Heart left ventricle (tissue), 13 donors: ENCODE results near the gene CFAP119.

Source experiments
- CTCF ChIP-seq, 12 donors: fragments of 200-600 bp; sonication (generic) in 4 of 12; IDR thresholded peaks; one replicate each; pipeline versions ENCODE4 v1.5.0 to v1.8.0; 2018 to 2022; ENCODE audit warnings: antibody characterized with exemption in 12 of 12, mild to moderate bottlenecking in 5 of 12
- POLR2A ChIP-seq, 2 donors: fragments of 450-650 bp; IDR thresholded peaks; one replicate each; pipeline ENCODE4 v1.6.1; 2017; ENCODE audit warnings: antibody characterized with exemption in 2 of 2, mild to moderate bottlenecking in 2 of 2, moderate library complexity in 2 of 2
- donor health status: ischemic (EF 13 %, LVEDD 7.1; RV severe dilation, severe dysfunction).
- donor health status: DM: no; HTN: yes; CAD: no.
- donor health status: DM: no; HTN: no; CAD: no.
- donor health status: ischemic (EF 25% LVEDD 6.9; RV normal size, moderate dysfunction).
- donor health status: ischemic (EF 25% LVEDD 5.7; RV mildly dilated, moderate dysfunction).
- donor health status: ischemic (EF 35%, LVEDD 5.7; RV mildly dilated, moderate dysfunction).
- donor health status: nonischemic (EF 11% LVEDD 7.7; RV severe dilation, severe dysfunction).
- donor health status: DM: yes; HTN: yes; CAD: no.
- donor health status: PGD.
- donor health status: ischemic (EF 29% LVEDD 5.4; RV normal size, mild dysfunction).
- donor health status: nonischemic (EF 23%, LVEDD 6.1; RV moderate dilation, normal function).

- TF ChIP-seq CTCF (IDR thresholded peaks at IDR 0.05) (no peak), POLR2A (IDR thresholded peaks at IDR 0.05) (no peak)
Measured at GRCh38 chr16:30757316-30757715, 4.5 kb downstream of the CFAP119 start.
